Esophagus squamous epithelium (tissue), 5 donors: ENCODE data around the gene ATG9B. TPM values are rescaled to one million over a fixed set of nuclear protein-coding genes. Genes with fewer than 3 reads are reported as not detected.

Source experiments
- DNase-seq: peaks from one replicate; lab custom pipeline; 2025; lab: John Stamatoyannopoulos, UW
- H3K27ac ChIP-seq, 4 donors: fragments of 200-600 bp; sonication (generic); one replicate each; pipeline ENCODE4 v1.5.1; 2016 to 2019; ENCODE audit warnings: mild to moderate bottlenecking in 1 of 4
- H3K27me3 ChIP-seq, 4 donors: fragments of 200-600 bp; sonication (generic); 1 replicate in 3 of 4; 2 replicates in 1 of 4; pipeline versions ENCODE4 v1.5.1 to v1.6.0; 2017 to 2021; ENCODE audit warnings: antibody characterized with exemption in 1 of 4
- H3K36me3 ChIP-seq, 3 donors: fragments of 200-600 bp; sonication (generic); one replicate each; pipeline ENCODE4 v1.5.1; 2016 to 2019
- H3K4me1 ChIP-seq, 3 donors: fragments of 200-600 bp; sonication (generic); one replicate each; pipeline ENCODE4 v1.5.1; 2017 to 2019
- H3K4me3 ChIP-seq, 4 donors: fragments of 200-600 bp; sonication (generic); 1 replicate in 3 of 4; 2 replicates in 1 of 4; pipeline ENCODE4 v1.5.1; 2016 to 2019; ENCODE audit warnings: mild to moderate bottlenecking in 2 of 4, moderate library complexity in 1 of 4
- H3K9me3 ChIP-seq, 3 donors: fragments of 200-600 bp; sonication (generic); one replicate each; pipeline ENCODE4 v1.5.1; 2016 to 2019
- CTCF ChIP-seq, 6 experiments: fragments of 450-650 bp in 4 of 6; fragments of 200-600 bp in 2 of 6; sonication (generic) in 2 of 6; IDR thresholded peaks; one replicate each; pipeline ENCODE4 v1.5.1; 2016 to 2019; ENCODE audit warnings: antibody characterized with exemption in 6 of 6, mild to moderate bottlenecking in 4 of 6, moderate library complexity in 4 of 6
- POLR2A ChIP-seq, 4 donors: fragments of 450-650 bp; IDR thresholded peaks; one replicate each; pipeline ENCODE4 v1.6.1; 2017; ENCODE audit warnings: antibody characterized with exemption in 4 of 4, mild to moderate bottlenecking in 4 of 4, moderate library complexity in 3 of 4
- WGBS, 2 donors: methylation state at CpG; one replicate each; pipeline ENCODE4 v1.1.5; 2018; 5-methylcytosine and 5-hydroxymethylcytosine counted together
- intact Hi-C: fragments of 100-400 bp; cut with DNase I; formaldehyde crosslinking; loops from one replicate; pipeline ENCODE4 v1.15.0; 2022
- total RNA-seq, 4 donors: library from RNA; depleted of rRNA; stranded (reverse); fragments of >200 nt; gene quantifications; one replicate each; pipeline ENCODE4 v1.1.0, GENCODE V29; 2016
- donor health status: DM: yes; HTN: yes; CAD: no.

ATG9B gene
- total RNA-seq, 4 donors from 2014 or later, result 1.5 to 45.2 (median 12.8) TPM

- DNase-seq, result no peak
Measured at GRCh38 chr7:150996376-150997074, 27.8 kb downstream of the ATG9B start.

GRCh38 chr7:150994838-150995510 is 29.3 kb downstream of the ATG9B start:
- Histone ChIP-seq H3K9me3 (peaks cover 0 to 16% (median 5%) of the 10 kb centered on the region in 3 donors), H3K36me3 (no peaks in the 10 kb centered on the region), H3K27me3 (peaks cover 0 to 29% (median 0%) of the 10 kb centered on the region in 4 donors), H3K4me1 (peaks cover 0 to 41% (median 4%) of the 10 kb centered on the region in 3 donors), H3K4me3 (peak overlapping the region in 3 of 4 donors; percentile 24 to 54 (median 36)), H3K27ac (peak overlapping the region in 1 of 4 donors; percentile 5)
- DNase-seq, result no peak
- no peak for TF ChIP-seq CTCF (IDR thresholded peaks at IDR 0.05)
- TF ChIP-seq POLR2A (IDR thresholded peaks at IDR 0.05), result no peak
- intact Hi-C loops, result no loop called here
- WGBS, 2 donors, result 50 to 51% methylated on average over 2 to 11 of the region's 19 CpGs

More at GRCh38 chr7:150996376-150997074, 27.8 kb downstream of the ATG9B start:
- H3K4me1 ChIP-seq, result peaks cover 0 to 39% (median 3%) of the 10 kb centered on the region in 3 donors
- H3K9me3 ChIP-seq, result peaks cover 0 to under 1% (median 0%) of the 10 kb centered on the region in 3 donors
- peaks cover 0 to 3% (median 0%) of the 10 kb centered on the region in 3 donors for H3K36me3 ChIP-seq
- intact Hi-C loops, result no loop called here
- peak overlapping the region in 1 of 4 donors; percentile 9 for H3K4me3 ChIP-seq
- H3K27ac ChIP-seq, result no peak overlapping the region
- H3K27me3 ChIP-seq, result peaks cover 0 to 29% (median 0%) of the 10 kb centered on the region in 4 donors
- 17 to 70% methylated on average over 2 of the region's 31 CpGs for WGBS, 2 donors
- no peak for TF ChIP-seq POLR2A (IDR thresholded peaks at IDR 0.05)
- TF ChIP-seq CTCF (IDR thresholded peaks at IDR 0.05), result no peak

GRCh38 chr7:150994141-150994837 is 30.0 kb downstream of the ATG9B start:
- peak overlapping the region in 3 of 4 donors; percentile 24 to 54 (median 36) for H3K4me3 ChIP-seq
- WGBS, 2 donors, result 53 to 59% methylated on average over 5 to 7 of the region's 15 CpGs
- no peaks in the 10 kb centered on the region for H3K36me3 ChIP-seq
- intact Hi-C loops, result no loop called here
- no peak for TF ChIP-seq CTCF (IDR thresholded peaks at IDR 0.05)
- no peak for TF ChIP-seq POLR2A (IDR thresholded peaks at IDR 0.05)
- H3K27ac ChIP-seq, result peak overlapping the region in 3 of 4 donors; percentile 45 to 75 (median 68)
- no peak for DNase-seq
- peaks cover 0 to 47% (median 11%) of the 10 kb centered on the region in 3 donors for H3K4me1 ChIP-seq
- peaks cover 0 to 29% (median 0%) of the 10 kb centered on the region in 4 donors for H3K27me3 ChIP-seq
- peaks cover 0 to 23% (median 9%) of the 10 kb centered on the region in 3 donors for H3K9me3 ChIP-seq

GRCh38 chr7:150993511-150993910 is 30.8 kb downstream of the ATG9B start:
- no peak for DNase-seq
- Histone ChIP-seq H3K4me3 (peak overlapping the region in 3 of 4 donors; percentile 24 to 54 (median 36)), H3K4me1 (peaks cover 0 to 55% (median 19%) of the 10 kb centered on the region in 3 donors), H3K27me3 (peaks cover 0 to 29% (median 0%) of the 10 kb centered on the region in 4 donors), H3K36me3 (no peaks in the 10 kb centered on the region), H3K27ac (peak overlapping the region; percentile 24 to 75 (median 51)), H3K9me3 (peaks cover 0 to 23% (median 9%) of the 10 kb centered on the region in 3 donors)
- WGBS, 2 donors, result no CpG with 5 or more reads among the region's 14 CpGs
- intact Hi-C loops, result no loop called here
- TF ChIP-seq POLR2A (IDR thresholded peaks at IDR 0.05) (no peak), CTCF (IDR thresholded peaks at IDR 0.05) (no peak)
